ENCODE measurements around the gene RFX3. TPM values are rescaled to one million over a fixed set of nuclear protein-coding genes. Genes with fewer than 3 reads are reported as not detected.

Gene RFX3
- total RNA-seq, 1 donor from 2014 or later: 11.8 TPM

DNA sequence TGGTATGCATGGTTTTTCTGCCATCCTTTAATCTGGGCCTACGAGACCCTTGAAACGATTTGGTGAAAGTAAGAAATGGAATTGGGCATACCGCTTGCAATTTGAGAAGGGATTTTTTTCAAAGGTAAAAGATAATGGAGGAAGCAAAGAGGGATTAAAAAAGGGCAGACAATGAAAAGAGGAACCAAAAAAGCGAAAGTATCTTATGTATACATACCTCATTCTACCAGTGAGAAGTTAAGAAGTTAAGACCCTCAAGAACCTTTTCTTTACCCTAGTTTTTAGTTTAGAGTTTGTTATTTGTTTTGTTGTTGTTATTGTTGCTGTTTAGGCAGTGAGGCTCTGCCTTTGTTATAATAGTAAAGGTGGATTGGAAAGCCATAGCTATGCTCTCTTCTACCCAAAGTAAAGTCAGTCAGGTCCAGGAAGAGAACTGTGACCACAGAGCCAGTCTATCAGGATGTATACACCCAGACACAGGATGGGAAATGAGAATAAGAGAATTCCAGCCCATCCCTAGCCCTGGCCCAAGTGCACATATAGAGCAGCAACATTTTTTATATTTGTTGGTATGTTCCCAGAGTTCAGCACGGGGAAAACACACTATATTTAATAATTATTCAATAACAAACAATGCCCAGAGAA, 166.6 kb downstream of the RFX3 start:
- Histone ChIP-seq H3K9me3 (no peaks in the 10 kb centered on the region), H3K27me3 (no peaks in the 10 kb centered on the region), H3K4me3 (no peak overlapping the region), H3K27ac (no peak overlapping the region), H3K4me1 (no peaks in the 10 kb centered on the region), H3K36me3 (no peaks in the 10 kb centered on the region)
- no peak for TF ChIP-seq POLR2AphosphoS5 (IDR thresholded peaks at IDR 0.05; ENCODE audit: insufficient read depth in 1 of 2, low read depth in 1 of 2)
- TF ChIP-seq, protein P1, sequence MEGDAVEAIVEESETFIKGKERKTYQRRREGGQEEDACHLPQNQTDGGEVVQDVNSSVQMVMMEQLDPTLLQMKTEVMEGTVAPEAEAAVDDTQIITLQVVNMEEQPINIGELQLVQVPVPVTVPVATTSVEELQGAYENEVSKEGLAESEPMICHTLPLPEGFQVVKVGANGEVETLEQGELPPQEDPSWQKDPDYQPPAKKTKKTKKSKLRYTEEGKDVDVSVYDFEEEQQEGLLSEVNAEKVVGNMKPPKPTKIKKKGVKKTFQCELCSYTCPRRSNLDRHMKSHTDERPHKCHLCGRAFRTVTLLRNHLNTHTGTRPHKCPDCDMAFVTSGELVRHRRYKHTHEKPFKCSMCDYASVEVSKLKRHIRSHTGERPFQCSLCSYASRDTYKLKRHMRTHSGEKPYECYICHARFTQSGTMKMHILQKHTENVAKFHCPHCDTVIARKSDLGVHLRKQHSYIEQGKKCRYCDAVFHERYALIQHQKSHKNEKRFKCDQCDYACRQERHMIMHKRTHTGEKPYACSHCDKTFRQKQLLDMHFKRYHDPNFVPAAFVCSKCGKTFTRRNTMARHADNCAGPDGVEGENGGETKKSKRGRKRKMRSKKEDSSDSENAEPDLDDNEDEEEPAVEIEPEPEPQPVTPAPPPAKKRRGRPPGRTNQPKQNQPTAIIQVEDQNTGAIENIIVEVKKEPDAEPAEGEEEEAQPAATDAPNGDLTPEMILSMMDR (IDR thresholded peaks at IDR 0.05): no peak
- no peak for TF ChIP-seq POLR2A (IDR thresholded peaks at IDR 0.05)
- intact Hi-C loops (cut with DNase I): no loop called here
- no peak for DNase-seq (ENCODE audit: extremely low spot score in 2 of 2)

DNA sequence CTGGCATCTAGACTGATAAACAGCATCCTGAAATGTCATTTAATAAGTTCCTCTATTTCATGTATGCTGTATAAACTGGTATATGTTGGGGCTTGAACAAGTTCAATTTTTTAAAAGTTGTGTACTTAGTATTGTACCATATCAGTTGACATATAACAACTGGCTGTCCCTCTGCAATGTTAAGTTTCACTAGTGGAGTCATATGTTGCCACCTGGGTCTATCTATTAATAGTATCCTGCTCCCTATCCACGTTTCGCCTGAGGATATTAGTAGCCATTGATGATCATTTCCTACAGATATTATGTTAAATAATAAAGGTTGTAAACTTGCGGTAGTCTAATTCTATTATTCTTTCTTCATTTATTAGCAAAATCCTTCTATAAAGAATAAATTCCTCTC, 177.6 kb downstream of the RFX3 start:
- Histone ChIP-seq H3K27me3 (no peaks in the 10 kb centered on the region), H3K4me1 (no peaks in the 10 kb centered on the region), H3K27ac (no peak overlapping the region), H3K36me3 (no peaks in the 10 kb centered on the region), H3K4me3 (no peak overlapping the region), H3K9me3 (no peaks in the 10 kb centered on the region)
- TF ChIP-seq POLR2A (IDR thresholded peaks at IDR 0.05) (no peak), POLR2AphosphoS5 (IDR thresholded peaks at IDR 0.05; ENCODE audit: insufficient read depth in 1 of 2, low read depth in 1 of 2) (no peak)
- TF ChIP-seq, protein P1 (IDR thresholded peaks at IDR 0.05): no peak
- DNase-seq (ENCODE audit: extremely low spot score in 2 of 2): no peak
- intact Hi-C loops (cut with DNase I): no loop called here

DNA sequence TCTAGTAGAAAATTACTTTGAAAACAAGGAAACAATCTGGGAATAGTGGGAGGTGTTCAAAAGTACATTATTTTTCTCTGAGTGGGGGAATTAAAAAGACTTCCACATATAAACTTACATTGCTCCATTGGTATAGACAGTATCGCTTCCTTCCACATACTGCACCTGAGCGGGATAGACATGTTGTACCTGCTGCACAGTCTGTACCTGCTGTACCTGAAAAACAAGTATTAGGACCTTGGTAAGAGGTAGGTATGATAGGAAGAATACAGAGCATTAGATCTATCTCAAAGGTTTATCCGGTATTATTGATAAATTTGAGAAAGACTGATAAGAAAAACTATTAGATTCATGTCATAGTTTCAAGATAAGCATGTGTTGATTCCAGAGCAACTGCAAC, 179.3 kb downstream of the RFX3 start:
- no peak for DNase-seq (ENCODE audit: extremely low spot score in 2 of 2)
- TF ChIP-seq, protein P1 (IDR thresholded peaks at IDR 0.05): no peak
- Histone ChIP-seq H3K27me3 (no peaks in the 10 kb centered on the region), H3K4me1 (no peaks in the 10 kb centered on the region), H3K9me3 (no peaks in the 10 kb centered on the region), H3K36me3 (no peaks in the 10 kb centered on the region), H3K27ac (no peak overlapping the region), H3K4me3 (no peak overlapping the region)
- intact Hi-C loops (cut with DNase I): no loop called here

DNA sequence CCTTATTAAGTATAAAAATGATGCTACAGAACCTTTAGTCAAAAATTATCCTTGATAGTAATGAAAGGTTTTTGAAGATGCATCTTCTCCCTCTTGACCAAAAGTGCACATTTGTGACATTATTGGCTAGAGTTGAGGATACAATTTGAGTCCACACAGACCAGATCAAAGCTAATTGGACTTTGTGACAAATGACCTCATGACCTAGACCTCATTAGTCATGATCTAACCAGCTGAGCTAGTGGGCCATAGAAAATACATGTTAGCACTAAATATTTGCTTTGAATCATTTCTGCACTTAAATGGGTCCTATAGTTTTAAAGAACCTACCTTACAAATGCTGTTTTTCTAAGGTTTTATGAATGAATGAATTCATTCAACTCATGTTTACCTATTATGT, 182.1 kb downstream of the RFX3 start:
- H3K36me3 ChIP-seq: no peaks in the 10 kb centered on the region
- H3K9me3 ChIP-seq: no peaks in the 10 kb centered on the region
- TF ChIP-seq POLR2A (IDR thresholded peaks at IDR 0.05): no peak
- TF ChIP-seq, protein P1 (IDR thresholded peaks at IDR 0.05): no peak
- TF ChIP-seq POLR2AphosphoS5 (IDR thresholded peaks at IDR 0.05; ENCODE audit: insufficient read depth in 1 of 2, low read depth in 1 of 2): no peak
- DNase-seq (ENCODE audit: extremely low spot score in 2 of 2): no peak
- no peaks in the 10 kb centered on the region for H3K27me3 ChIP-seq
- no peak overlapping the region for H3K4me3 ChIP-seq
- intact Hi-C loops (cut with DNase I): no loop called here
- no peaks in the 10 kb centered on the region for H3K4me1 ChIP-seq
- no peak overlapping the region for H3K27ac ChIP-seq

DNA sequence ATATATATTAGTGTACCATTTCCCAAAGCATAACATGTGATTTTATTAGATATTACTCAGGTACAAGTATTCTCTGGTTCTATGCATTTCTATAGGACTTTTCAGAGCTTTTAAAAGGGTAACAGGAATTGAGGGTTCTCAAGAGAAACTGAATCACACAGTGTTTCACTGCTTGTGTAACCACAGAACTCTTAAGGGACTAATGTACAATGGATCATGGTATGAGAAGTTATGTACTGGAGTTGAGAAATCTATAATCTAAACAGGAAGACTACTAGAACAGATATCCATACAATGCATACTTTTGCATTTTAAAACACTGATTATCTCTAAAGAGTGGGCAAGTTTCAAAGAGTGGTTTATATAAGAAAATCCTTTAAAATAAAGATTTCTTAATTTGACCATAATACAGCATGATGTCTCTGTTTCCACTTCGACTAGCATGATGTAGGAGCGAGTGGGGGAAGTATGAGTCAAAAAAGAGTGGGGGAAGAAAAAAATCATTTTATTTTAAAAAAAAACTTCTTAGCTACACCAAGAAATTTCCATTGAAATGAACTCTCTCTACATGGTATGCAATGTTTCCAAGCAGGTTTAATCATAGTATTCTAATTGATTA, 183.5 kb downstream of the RFX3 start:
- no peak overlapping the region for H3K27ac ChIP-seq
- no peaks in the 10 kb centered on the region for H3K9me3 ChIP-seq
- intact Hi-C loops (cut with DNase I): no loop called here
- H3K36me3 ChIP-seq: no peaks in the 10 kb centered on the region
- H3K27me3 ChIP-seq: no peaks in the 10 kb centered on the region
- DNase-seq (ENCODE audit: extremely low spot score in 2 of 2): no peak
- no peak for TF ChIP-seq POLR2A (IDR thresholded peaks at IDR 0.05)
- TF ChIP-seq, protein P1 (IDR thresholded peaks at IDR 0.05): no peak
- H3K4me3 ChIP-seq: no peak overlapping the region
- peaks cover 14% of the 10 kb centered on the region for H3K4me1 ChIP-seq
